D721Med (cell line): ENCODE results near the gene MPC1.
"Not testable (repeated sequence)": the region's sequence is repeated elsewhere in the genome, so short reads cannot be mapped to it uniquely, and the experiment has no call there.

Experiments
- DNase-seq: peaks from one replicate; pipeline ENCODE4 v3.0.0; 2011; ENCODE audit warnings: low spot score; ENCODE audit not compliant: insufficient read length
- FAIRE-seq: peaks from 2 replicates; lab custom pipeline; 2011; peaks lifted over from hg19 to GRCh38; lab: Jason Lieb, UNC
- CTCF ChIP-seq: IDR thresholded peaks from 2 replicates; pipeline ENCODE4 v1.5.1; 2012; ENCODE audit warnings: mild to moderate bottlenecking, control low read depth; ENCODE audit not compliant: insufficient read depth; ENCODE audit errors: missing control alignments

MPC1 gene

GRCh38 chr6:166398348-166398747, 15.6 kb upstream of the MPC1 start:
- no peak for FAIRE-seq
- TF ChIP-seq CTCF: no peak
- DNase-seq: no peak

GRCh38 chr6:166397849-166398248, 15.1 kb upstream of the MPC1 start:
- DNase-seq: no peak
- no peak for FAIRE-seq
- TF ChIP-seq CTCF: no peak

GRCh38 chr6:166395778-166396177, 13.0 kb upstream of the MPC1 start:
- no peak for TF ChIP-seq CTCF
- DNase-seq (no peak), FAIRE-seq (no peak)

- FAIRE-seq (no peak), DNase-seq (no peak)
- TF ChIP-seq CTCF: no peak
These were observed 12.6 kb upstream of the MPC1 start for GRCh38 chr6:166395351-166395750.

GRCh38 chr6:166394036-166394892, 11.5 kb upstream of the MPC1 start:
- no peak for DNase-seq
- no peak for FAIRE-seq
- TF ChIP-seq CTCF: no peak

GRCh38 chr6:166393535-166393823, 10.7 kb upstream of the MPC1 start:
- no peak for TF ChIP-seq CTCF
- FAIRE-seq: no peak
- DNase-seq: no peak

GRCh38 chr6:166392755-166393534, 10.2 kb upstream of the MPC1 start:
- FAIRE-seq, DNase-seq: not testable (repeated sequence)
